Fibroblast of peridontal ligament (primary cell): Measurements from ENCODE around the gene LAMB4.
"Not testable (repeated sequence)": the region's sequence is repeated elsewhere in the genome, so short reads cannot be mapped to it uniquely, and the experiment has no call there.

Source experiments
- DNase-seq: peaks from one replicate; pipeline ENCODE4 v3.0.0-alpha.2; 2010; ENCODE audit errors: extremely low read depth

LAMB4 gene

GRCh38 chr7:108045154-108045553 is 85.0 kb downstream of the LAMB4 start:
- DNase-seq: peak; percentile 71

GRCh38 chr7:108044345-108044744 is 85.8 kb downstream of the LAMB4 start:
- no peak for DNase-seq

GRCh38 chr7:108038986-108039385 is 91.2 kb downstream of the LAMB4 start:
- DNase-seq: no peak

GRCh38 chr7:108037741-108038140 is 92.4 kb downstream of the LAMB4 start:
- no peak for DNase-seq

GRCh38 chr7:108037140-108037539 is 93.0 kb downstream of the LAMB4 start:
- DNase-seq: no peak

- no peak for DNase-seq
Measured at GRCh38 chr7:108034586-108034985, 95.6 kb downstream of the LAMB4 start.

GRCh38 chr7:108033776-108034497 is 96.2 kb downstream of the LAMB4 start:
- no peak for DNase-seq

- not testable (repeated sequence) for DNase-seq
Measured at GRCh38 chr7:108033309-108033708, 96.9 kb downstream of the LAMB4 start.

GRCh38 chr7:108030516-108030915 is 99.6 kb downstream of the LAMB4 start:
- DNase-seq: no peak

- DNase-seq: no peak
Measured at GRCh38 chr7:108029034-108029433, 101.1 kb downstream of the LAMB4 start.

GRCh38 chr7:108028111-108028510 is 102.0 kb downstream of the LAMB4 start:
- DNase-seq: no peak

- DNase-seq: peak; percentile 64
Measured at GRCh38 chr7:108027239-108027638, 102.9 kb downstream of the LAMB4 start.

GRCh38 chr7:108026647-108027046 is 103.5 kb downstream of the LAMB4 start:
- DNase-seq: peak; percentile 54

- no peak for DNase-seq
Measured at GRCh38 chr7:108026116-108026515, 104.0 kb downstream of the LAMB4 start.

- no peak for DNase-seq
Measured at GRCh38 chr7:108024538-108024937, 105.6 kb downstream of the LAMB4 start.

- no peak for DNase-seq
Measured at GRCh38 chr7:108020585-108020984, 109.6 kb downstream of the LAMB4 start.

GRCh38 chr7:108018668-108019067 is 111.5 kb downstream of the LAMB4 start:
- no peak for DNase-seq

- no peak for DNase-seq
Measured at GRCh38 chr7:108017776-108018151, 112.4 kb downstream of the LAMB4 start.

- peak; percentile 63 for DNase-seq
Measured at GRCh38 chr7:108016841-108017775, 113.1 kb downstream of the LAMB4 start.

- DNase-seq: no peak
Measured at GRCh38 chr7:108015740-108016139, 114.4 kb downstream of the LAMB4 start.

- peak; percentile 81 for DNase-seq
Measured at GRCh38 chr7:108014747-108015682, 115.1 kb downstream of the LAMB4 start.

- peak; percentile 41 for DNase-seq
Measured at GRCh38 chr7:108014215-108014614, 115.9 kb downstream of the LAMB4 start.
